H9 (cell line): ENCODE results near the gene CKM. TPM values are rescaled to one million over a fixed set of nuclear protein-coding genes. Genes with fewer than 3 reads are reported as not detected.

ENCODE experiments used
- DNase-seq: peaks from one replicate; pipeline ENCODE4 v3.0.0-alpha.2; 2017
- H2AFZ ChIP-seq: one replicate; pipeline ENCODE4 v1.6.1; 2013; ENCODE audit warnings: mild to moderate bottlenecking, low read length, control low read depth, moderate library complexity
- H2AK5ac ChIP-seq: 2 replicates; pipeline ENCODE4 v1.6.1; 2013; ENCODE audit warnings: low read length, control low read depth, mixed read lengths; ENCODE audit not compliant: insufficient read length
- H2BK120ac ChIP-seq: one replicate; pipeline ENCODE4 v1.6.1; 2013; ENCODE audit warnings: low read depth, mild to moderate bottlenecking, low read length, control low read depth, inconsistent platforms; ENCODE audit not compliant: poor library complexity, severe bottlenecking
- H2BK12ac ChIP-seq: 2 replicates; pipeline ENCODE4 v1.6.1; 2013; ENCODE audit warnings: low read length, control low read depth, mixed read lengths, low read depth; ENCODE audit not compliant: insufficient read length
- H2BK15ac ChIP-seq: 2 replicates; pipeline ENCODE4 v1.6.1; 2013; ENCODE audit warnings: low read depth, low read length, control low read depth
- H2BK20ac ChIP-seq: one replicate; pipeline ENCODE4 v1.6.1; 2013; ENCODE audit warnings: low read depth, mild to moderate bottlenecking, low read length, control low read depth, inconsistent platforms; ENCODE audit not compliant: poor library complexity, severe bottlenecking
- H2BK5ac ChIP-seq: 2 replicates; pipeline ENCODE4 v1.6.1; 2013; ENCODE audit warnings: low read length, control low read depth, mixed read lengths; ENCODE audit not compliant: insufficient read length
- H3K14ac ChIP-seq: 2 replicates; pipeline ENCODE4 v1.6.1; 2013; ENCODE audit warnings: low read length, control low read depth; ENCODE audit not compliant: insufficient read depth
- H3K18ac ChIP-seq: 2 replicates; pipeline ENCODE4 v1.6.1; 2013; ENCODE audit warnings: low read depth, mild to moderate bottlenecking, mixed read lengths, low read length, control low read depth; ENCODE audit not compliant: insufficient read length
- H3K23ac ChIP-seq: 2 replicates; pipeline ENCODE4 v1.6.1; 2013; ENCODE audit warnings: low read length, control low read depth, mixed read lengths, low read depth; ENCODE audit not compliant: insufficient read length
- H3K23me2 ChIP-seq: 2 replicates; pipeline ENCODE4 v1.6.1; 2013; ENCODE audit warnings: low read depth, mild to moderate bottlenecking, mixed read lengths, low read length, control low read depth; ENCODE audit not compliant: insufficient read length, poor library complexity, severe bottlenecking
- H3K27ac ChIP-seq: 2 replicates; pipeline ENCODE4 v1.5.1; 2013; ENCODE audit warnings: low read length, control low read depth, mixed read lengths, low read depth; ENCODE audit not compliant: insufficient read length
- H3K27me3 ChIP-seq: 2 replicates; pipeline ENCODE4 v1.6.1; 2013; ENCODE audit warnings: low read length, control low read depth, inconsistent platforms; ENCODE audit not compliant: insufficient read depth
- H3K4ac ChIP-seq: 2 replicates; pipeline ENCODE4 v1.6.1; 2013; ENCODE audit warnings: low read depth, mild to moderate bottlenecking, control low read depth, inconsistent platforms, low read length, moderate library complexity
- H3K4me1 ChIP-seq: 2 replicates; pipeline ENCODE4 v1.6.1; 2013; ENCODE audit warnings: low read length, control low read depth, inconsistent platforms; ENCODE audit not compliant: insufficient read depth
- H3K4me2 ChIP-seq: 2 replicates; pipeline ENCODE4 v1.6.1; 2013; ENCODE audit warnings: low read length, control low read depth, mixed read lengths; ENCODE audit not compliant: insufficient read length, insufficient read depth
- H3K56ac ChIP-seq: 2 replicates; pipeline ENCODE4 v1.6.1; 2013; ENCODE audit warnings: low read depth, mild to moderate bottlenecking, mixed read lengths, low read length, control low read depth; ENCODE audit not compliant: insufficient read length
- H3K79me1 ChIP-seq: 2 replicates; pipeline ENCODE4 v1.6.1; 2013; ENCODE audit warnings: low read depth, mild to moderate bottlenecking, moderate library complexity, low read length, control low read depth, inconsistent platforms; ENCODE audit not compliant: insufficient read depth, poor library complexity, severe bottlenecking
- H3K79me2 ChIP-seq: 2 replicates; pipeline ENCODE4 v1.6.1; 2013; ENCODE audit warnings: low read length, control low read depth, inconsistent platforms; ENCODE audit not compliant: insufficient read depth
- H3K9ac ChIP-seq: 2 replicates; pipeline ENCODE4 v1.6.1; 2013; ENCODE audit warnings: low read length, control low read depth, mixed read lengths; ENCODE audit not compliant: insufficient read length; ENCODE audit errors: extremely low read depth
- H3K9me3 ChIP-seq: one replicate; pipeline ENCODE4 v1.6.1; 2013; ENCODE audit warnings: low read depth, low read length, inconsistent platforms; ENCODE audit not compliant: control insufficient read depth
- H3T11ph ChIP-seq: one replicate; pipeline ENCODE4 v1.6.1; 2013; ENCODE audit warnings: mild to moderate bottlenecking, low read length, control low read depth, inconsistent platforms
- H4K20me1 ChIP-seq: one replicate; pipeline ENCODE4 v1.6.1; 2013; ENCODE audit not compliant: control insufficient read depth, insufficient read length, insufficient read depth
- H4K5ac ChIP-seq: 2 replicates; pipeline ENCODE4 v1.6.1; 2013; ENCODE audit warnings: low read depth, mild to moderate bottlenecking, mixed read lengths, low read length, control low read depth; ENCODE audit not compliant: insufficient read length
- H4K8ac ChIP-seq: replicated peaks from 2 replicates; pipeline ENCODE4 v1.6.1; 2013; ENCODE audit warnings: low read length, control low read depth, mixed read lengths, low read depth; ENCODE audit not compliant: insufficient read length
- H4K91ac ChIP-seq: 2 replicates; pipeline ENCODE4 v1.6.1; 2013; ENCODE audit warnings: low read depth, mild to moderate bottlenecking, moderate library complexity, mixed read lengths, low read length, control low read depth; ENCODE audit not compliant: insufficient read length
- H3K27ac Mint-ChIP-seq, 3 experiments: 2 replicates in 2 of 3; 3 replicates in 1 of 3; pipeline ENCODE4 v1.8.0; 2020 to 2021; ENCODE audit warnings: mixed read lengths in 3 of 3, mild to moderate bottlenecking in 1 of 3, moderate library complexity in 1 of 3
- H3K27me3 Mint-ChIP-seq: 2 replicates; pipeline ENCODE4 v1.8.0; 2021; ENCODE audit warnings: low read depth, mild to moderate bottlenecking, moderate library complexity, mixed read lengths
- H3K36me3 Mint-ChIP-seq, 3 experiments: 2 replicates in 2 of 3; 3 replicates in 1 of 3; pipeline ENCODE4 v1.8.0; 2020 to 2021; ENCODE audit warnings: low read depth in 3 of 3, mixed read lengths in 3 of 3; ENCODE audit not compliant: insufficient read depth in 1 of 3
- H3K4me1 Mint-ChIP-seq, 2 experiments: 2 replicates each; pipeline ENCODE4 v1.8.0; 2020; ENCODE audit warnings: mixed read lengths in 2 of 2
- H3K4me3 Mint-ChIP-seq, 2 experiments: 2 replicates in 1 of 2; 3 replicates in 1 of 2; pipeline ENCODE4 v1.8.0; 2020 to 2021; ENCODE audit warnings: mild to moderate bottlenecking in 2 of 2, mixed read lengths in 2 of 2, moderate library complexity in 1 of 2
- H3K9me3 Mint-ChIP-seq, 2 experiments: 2 replicates in 1 of 2; 3 replicates in 1 of 2; pipeline ENCODE4 v1.8.0; 2020; ENCODE audit warnings: mild to moderate bottlenecking in 2 of 2, mixed read lengths in 2 of 2, moderate library complexity in 1 of 2
- CTCF ChIP-seq: fragments of 200-600 bp; sonication (generic); conservative IDR thresholded peaks from 3 replicates; pipeline ENCODE4 v1.8.0; 2021; ENCODE audit warnings: antibody characterized with exemption, mild to moderate bottlenecking
- WGBS: extraction: QIAGEN DNeasy Blood & Tissue Kit; methylation state at CpG from one replicate; pipeline ENCODE4 v1.1.7; 2013; ENCODE audit warnings: missing lambda C conversion rate, low lambda C conversion rate, mixed read lengths; ENCODE audit not compliant: insufficient read length; ENCODE audit errors: extremely low coverage; 5-methylcytosine and 5-hydroxymethylcytosine counted together
- total RNA-seq: library from RNA; stranded (reverse); gene quantifications from 2 replicates; pipeline ENCODE4 v1.2.1, GENCODE V29; 2021

The CKM gene
- total RNA-seq, 1 experiment from 2014 or later = not detected

DNA sequence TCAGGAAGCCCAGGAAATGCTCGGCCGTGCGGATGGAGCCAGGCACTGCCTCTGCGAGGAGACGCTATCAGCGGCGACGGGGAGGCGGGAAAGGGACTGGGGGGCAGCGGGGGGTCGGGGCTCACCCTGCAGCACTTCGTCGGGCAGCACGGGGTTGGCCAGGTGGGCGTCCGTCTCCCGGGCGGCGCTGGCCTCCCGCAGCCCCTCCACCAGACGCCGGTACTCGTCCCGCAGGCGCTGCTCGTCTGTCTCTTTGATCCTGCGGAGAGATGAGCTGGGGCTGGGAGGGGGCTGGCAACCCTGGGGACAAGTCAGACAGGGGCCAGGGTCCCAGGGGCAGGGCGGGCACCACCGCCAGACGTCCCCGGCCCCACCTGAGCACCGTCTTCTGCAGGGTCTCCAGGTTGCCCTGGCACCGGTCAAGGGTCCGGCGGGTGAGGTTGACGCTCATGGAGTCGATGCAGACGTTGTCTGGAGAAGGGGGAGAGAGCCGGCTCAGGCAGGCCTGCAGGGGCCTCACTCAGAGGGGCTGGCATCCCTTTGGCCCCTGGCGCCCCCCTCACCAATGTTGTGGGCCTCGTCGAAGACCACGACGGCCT, 41.3 kb upstream of the CKM start:
- no peaks in the 10 kb centered on the region for H3K27me3 Mint-ChIP-seq
- no CpG with 5 or more reads among the region's 44 CpGs for WGBS
- H3K4me3 Mint-ChIP-seq = no peak overlapping the region

More for the DNA sequence above, 41.3 kb upstream of the CKM start:
- Histone ChIP-seq H2AK5ac (no peak overlapping the region), H3K56ac (no peak overlapping the region), H3K27ac (no peak overlapping the region), H4K5ac (no peak overlapping the region), H2AFZ (no peak overlapping the region), H3K23me2 (no peaks in the 10 kb centered on the region), H2BK20ac (no peak overlapping the region), H3T11ph (no peak overlapping the region), H3K9me3 (no peaks in the 10 kb centered on the region), H4K91ac (no peak overlapping the region), H3K79me2 (no peaks in the 10 kb centered on the region; the same call in 1 of the 2 replicates), H3K18ac (no peak overlapping the region), H3K4ac (no peak overlapping the region), H3K27me3 (no peaks in the 10 kb centered on the region), H3K9ac (no peak overlapping the region), H3K23ac (no peak overlapping the region), H2BK12ac (no peak overlapping the region), H3K4me1 (peaks cover 2% of the 10 kb centered on the region; the same call in 1 of the 2 replicates), H2BK5ac (no peak overlapping the region), H4K20me1 (no peaks in the 10 kb centered on the region), H2BK120ac (no peak overlapping the region), H3K4me2 (no peak overlapping the region), H2BK15ac (no peak overlapping the region), H4K8ac (no peak overlapping the region), H3K14ac (no peak overlapping the region), H3K79me1 (no peaks in the 10 kb centered on the region)
- H3K4me1 Mint-ChIP-seq = peaks cover 2 to 5% of the 10 kb centered on the region in 2 experiments
- H3K9me3 Mint-ChIP-seq = no peaks in the 10 kb centered on the region
- TF ChIP-seq CTCF = no peak
- no peak for DNase-seq
- H3K36me3 Mint-ChIP-seq = peaks cover 34 to 64% (median 58%) of the 10 kb centered on the region in 3 experiments
- no peak overlapping the region for H3K27ac Mint-ChIP-seq
